ENCODE data around the gene OR9A2. TPM values are rescaled to one million over a fixed set of nuclear protein-coding genes. Genes with fewer than 3 reads are reported as not detected.

OR9A2 gene
- total RNA-seq, 1 experiment from 2014 or later: not detected

- no peak overlapping the region for H2BK120ac ChIP-seq (ENCODE audit: low read depth, low read length, poor library complexity, severe bottlenecking)
- no peak overlapping the region for H3K56ac ChIP-seq (ENCODE audit: insufficient read length, low read depth, low read length)
- H3K18ac ChIP-seq (ENCODE audit: insufficient read length, low read depth, low read length): no peak overlapping the region
- Mint-ChIP-seq H3K27ac (no peak overlapping the region), H3K4me1 (peaks cover 6 to 10% of the 10 kb centered on the region in 2 experiments), H3K27me3 (ENCODE audit: low read depth) (peaks cover 6% of the 10 kb centered on the region; the same call in 1 of the 2 replicates), H3K36me3 (ENCODE audit: insufficient read depth in 1 of 3, low read depth in 3 of 3) (no peaks in the 10 kb centered on the region), H3K9me3 (peaks cover 6 to 9% of the 10 kb centered on the region in 2 experiments; a peak in 3 of 5 replicates), H3K4me3 (no peak overlapping the region)
- no peak overlapping the region for H3K9ac ChIP-seq (ENCODE audit: extremely low read depth, insufficient read length, low read length)
- H2AFZ ChIP-seq (ENCODE audit: low read length): no peak overlapping the region
- H3K14ac ChIP-seq (ENCODE audit: insufficient read depth, low read length): no peak overlapping the region
- H3K27ac ChIP-seq (ENCODE audit: insufficient read length, low read depth, low read length): no peak overlapping the region
- H3K4me1 ChIP-seq (ENCODE audit: insufficient read depth, low read length): no peaks in the 10 kb centered on the region
- H4K20me1 ChIP-seq (ENCODE audit: control insufficient read depth, insufficient read depth, insufficient read length): no peaks in the 10 kb centered on the region
- no peak overlapping the region for H3K4me2 ChIP-seq (ENCODE audit: insufficient read depth, insufficient read length, low read length)
- H4K91ac ChIP-seq (ENCODE audit: insufficient read length, low read depth, low read length): no peak overlapping the region
- TF ChIP-seq, protein P1, sequence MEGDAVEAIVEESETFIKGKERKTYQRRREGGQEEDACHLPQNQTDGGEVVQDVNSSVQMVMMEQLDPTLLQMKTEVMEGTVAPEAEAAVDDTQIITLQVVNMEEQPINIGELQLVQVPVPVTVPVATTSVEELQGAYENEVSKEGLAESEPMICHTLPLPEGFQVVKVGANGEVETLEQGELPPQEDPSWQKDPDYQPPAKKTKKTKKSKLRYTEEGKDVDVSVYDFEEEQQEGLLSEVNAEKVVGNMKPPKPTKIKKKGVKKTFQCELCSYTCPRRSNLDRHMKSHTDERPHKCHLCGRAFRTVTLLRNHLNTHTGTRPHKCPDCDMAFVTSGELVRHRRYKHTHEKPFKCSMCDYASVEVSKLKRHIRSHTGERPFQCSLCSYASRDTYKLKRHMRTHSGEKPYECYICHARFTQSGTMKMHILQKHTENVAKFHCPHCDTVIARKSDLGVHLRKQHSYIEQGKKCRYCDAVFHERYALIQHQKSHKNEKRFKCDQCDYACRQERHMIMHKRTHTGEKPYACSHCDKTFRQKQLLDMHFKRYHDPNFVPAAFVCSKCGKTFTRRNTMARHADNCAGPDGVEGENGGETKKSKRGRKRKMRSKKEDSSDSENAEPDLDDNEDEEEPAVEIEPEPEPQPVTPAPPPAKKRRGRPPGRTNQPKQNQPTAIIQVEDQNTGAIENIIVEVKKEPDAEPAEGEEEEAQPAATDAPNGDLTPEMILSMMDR (conservative IDR thresholded peaks at IDR 0.05): no peak
- H3K79me1 ChIP-seq (ENCODE audit: insufficient read depth, low read depth, low read length, poor library complexity, severe bottlenecking): no peaks in the 10 kb centered on the region
- H2BK15ac ChIP-seq (ENCODE audit: low read depth, low read length): no peak overlapping the region
- H4K8ac ChIP-seq (replicated peaks; ENCODE audit: insufficient read length, low read depth, low read length): no peak overlapping the region
- H2BK12ac ChIP-seq (ENCODE audit: insufficient read length, low read depth, low read length): no peak overlapping the region
- no peak overlapping the region for H4K5ac ChIP-seq (ENCODE audit: insufficient read length, low read depth, low read length)
- H3K23me2 ChIP-seq (ENCODE audit: insufficient read length, low read depth, low read length, poor library complexity, severe bottlenecking): no peaks in the 10 kb centered on the region
- no peak overlapping the region for H3K23ac ChIP-seq (ENCODE audit: insufficient read length, low read depth, low read length)
- no peaks in the 10 kb centered on the region for H3K9me3 ChIP-seq (ENCODE audit: control insufficient read depth, low read depth, low read length)
- no peak overlapping the region for H2BK5ac ChIP-seq (ENCODE audit: insufficient read length, low read length)
- no peak for DNase-seq
- no peaks in the 10 kb centered on the region; the same call in 1 of the 2 replicates for H3K27me3 ChIP-seq (ENCODE audit: insufficient read depth, low read length)
- no CpG with 5 or more reads among the region's 5 CpGs for WGBS (ENCODE audit: extremely low coverage, insufficient read length, low lambda C conversion rate)
- no peak overlapping the region for H3K4ac ChIP-seq (ENCODE audit: low read depth, low read length)
- H2AK5ac ChIP-seq (ENCODE audit: insufficient read length, low read length): no peak overlapping the region
- H3K79me2 ChIP-seq (ENCODE audit: insufficient read depth, low read length): no peaks in the 10 kb centered on the region
- H3T11ph ChIP-seq (ENCODE audit: low read length): no peak overlapping the region
- H2BK20ac ChIP-seq (ENCODE audit: low read depth, low read length, poor library complexity, severe bottlenecking): no peak overlapping the region
These were observed 11.7 kb upstream of the OR9A2 start for GRCh38 chr7:143038635-143039034.

All from H9 (cell line).